ENCODE data around the gene GPAM.

DNA sequence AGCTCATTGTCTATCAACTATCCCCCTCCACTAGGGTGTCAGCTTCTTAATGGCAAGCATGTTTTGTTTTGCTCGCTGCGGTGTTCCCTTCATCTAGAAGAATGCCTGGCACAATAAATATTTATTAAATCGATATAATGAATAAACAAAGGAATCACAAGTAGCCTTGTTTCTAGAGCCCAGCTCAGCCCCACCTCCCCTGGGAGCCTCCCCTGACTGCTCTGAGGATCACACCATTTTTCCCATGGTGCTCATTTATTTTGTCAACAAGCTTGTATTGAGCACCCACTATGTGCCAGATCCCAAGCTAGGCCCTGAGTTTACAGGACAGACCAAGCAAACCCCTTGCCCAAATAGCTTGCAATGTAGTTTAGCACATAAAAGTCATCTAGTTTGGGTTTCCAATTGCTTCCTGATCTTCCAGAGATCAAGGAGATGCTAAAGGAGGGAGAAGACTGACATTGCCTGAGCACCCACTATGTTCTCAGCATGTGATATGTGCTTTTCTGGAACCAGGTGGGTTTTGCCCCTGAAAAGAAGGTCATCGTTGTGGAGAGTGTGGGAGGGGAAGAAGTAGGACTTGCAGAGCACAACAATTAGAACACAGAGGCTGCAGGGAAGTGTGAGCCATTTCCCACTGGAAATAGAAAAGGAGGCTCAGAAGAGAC is 42.3 kb upstream of the GPAM start:
- TF ChIP-seq POLR2A (IDR thresholded peaks at IDR 0.05) (no peak), POLR2AphosphoS5 (IDR thresholded peaks at IDR 0.05; ENCODE audit: insufficient read depth in 1 of 2, low read depth in 1 of 2) (no peak)
- TF ChIP-seq, protein P1, sequence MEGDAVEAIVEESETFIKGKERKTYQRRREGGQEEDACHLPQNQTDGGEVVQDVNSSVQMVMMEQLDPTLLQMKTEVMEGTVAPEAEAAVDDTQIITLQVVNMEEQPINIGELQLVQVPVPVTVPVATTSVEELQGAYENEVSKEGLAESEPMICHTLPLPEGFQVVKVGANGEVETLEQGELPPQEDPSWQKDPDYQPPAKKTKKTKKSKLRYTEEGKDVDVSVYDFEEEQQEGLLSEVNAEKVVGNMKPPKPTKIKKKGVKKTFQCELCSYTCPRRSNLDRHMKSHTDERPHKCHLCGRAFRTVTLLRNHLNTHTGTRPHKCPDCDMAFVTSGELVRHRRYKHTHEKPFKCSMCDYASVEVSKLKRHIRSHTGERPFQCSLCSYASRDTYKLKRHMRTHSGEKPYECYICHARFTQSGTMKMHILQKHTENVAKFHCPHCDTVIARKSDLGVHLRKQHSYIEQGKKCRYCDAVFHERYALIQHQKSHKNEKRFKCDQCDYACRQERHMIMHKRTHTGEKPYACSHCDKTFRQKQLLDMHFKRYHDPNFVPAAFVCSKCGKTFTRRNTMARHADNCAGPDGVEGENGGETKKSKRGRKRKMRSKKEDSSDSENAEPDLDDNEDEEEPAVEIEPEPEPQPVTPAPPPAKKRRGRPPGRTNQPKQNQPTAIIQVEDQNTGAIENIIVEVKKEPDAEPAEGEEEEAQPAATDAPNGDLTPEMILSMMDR (IDR thresholded peaks at IDR 0.05), result no peak

Data from vagina (tissue), 2 donors.